GM12878 (cell line): ENCODE measurements around the gene UTP4. TPM values are rescaled to one million over a fixed set of nuclear protein-coding genes. Genes with fewer than 3 reads are reported as not detected.

Source experiments
- ATAC-seq: fragments of 200-7000 bp; cut with Tn5 transposase; 3 replicates; pipeline ENCODE4 v1.9.1; 2020; ENCODE audit warnings: mild to moderate bottlenecking, moderate library complexity
- BruUV-seq: library from RNA; stranded (reverse); fragments of 400-500 nt; replicated peaks from 2 replicates; lab custom pipeline; 2021; lab: Mats Ljungman, UMichigan
- CTCF ChIA-PET: fragments of 300-600 bp; sonication (Branson Sonifier 250); formaldehyde crosslinking; extraction: SDS; loops from one replicate; lab custom pipeline; 2021; ENCODE audit warnings: inconsistent platforms; lab: Yijun Ruan, JAX
- POLR2A ChIA-PET: fragments of 350-600 bp; formaldehyde crosslinking; extraction: SDS; loops from one replicate; lab custom pipeline; 2021; ENCODE audit warnings: inconsistent platforms; lab: Charles Lee
- RAD21 ChIA-PET: fragments of 300-600 bp; sonication (Branson Sonifier 250); formaldehyde crosslinking; loops from one replicate; lab custom pipeline; 2023; ENCODE audit warnings: antibody characterized with exemption; ENCODE audit not compliant: unreplicated experiment; lab: Charles Lee
- SMC1A ChIA-PET: fragments of 300-600 bp; sonication (Branson Sonifier 250); formaldehyde crosslinking; loops from one replicate; lab custom pipeline; 2023; ENCODE audit not compliant: unreplicated experiment, uncharacterized antibody; lab: Charles Lee
- DNase-seq: peaks from one replicate; pipeline ENCODE4 v3.0.0-alpha.2; 2011; ENCODE audit warnings: low read depth, low spot score
- FAIRE-seq: peaks from 3 replicates; lab custom pipeline; 2011; peaks lifted over from hg19 to GRCh38; lab: Jason Lieb, UNC
- H2AFZ ChIP-seq: 2 replicates; pipeline ENCODE4 v1.6.0; 2011; ENCODE audit warnings: low read depth, low read length, control low read depth; ENCODE audit not compliant: control insufficient read depth
- H3K27ac ChIP-seq: 2 replicates; pipeline ENCODE4 v1.5.1; 2011; ENCODE audit warnings: control low read depth; ENCODE audit not compliant: control insufficient read depth, insufficient read depth
- H3K27me3 ChIP-seq, 2 experiments: replicated peaks in 1 of 2; 2 replicates each; pipeline versions ENCODE4 v1.6.0 to v1.6.1; 2011; ENCODE audit warnings: low read length in 1 of 2; ENCODE audit not compliant: control insufficient read depth in 2 of 2, insufficient read depth in 2 of 2
- H3K36me3 ChIP-seq, 2 experiments: 2 replicates each; pipeline ENCODE4 v1.5.1; 2011; ENCODE audit warnings: low read length in 1 of 2; ENCODE audit not compliant: control insufficient read depth in 2 of 2, insufficient read depth in 2 of 2
- H3K4me1 ChIP-seq: 2 replicates; pipeline ENCODE4 v1.6.1; 2011; ENCODE audit warnings: mild to moderate bottlenecking, low read length, moderate library complexity, mixed read lengths; ENCODE audit not compliant: control insufficient read depth, insufficient read depth
- H3K4me2 ChIP-seq: 2 replicates; pipeline ENCODE4 v1.6.0; 2011; ENCODE audit warnings: control low read depth; ENCODE audit not compliant: control insufficient read depth, insufficient read depth
- H3K4me3 ChIP-seq: fragments of 200-600 bp; sonication (generic); 2 replicates; pipeline ENCODE4 v1.5.1; 2016
- H3K79me2 ChIP-seq: 2 replicates; pipeline ENCODE4 v1.6.0; 2011; ENCODE audit warnings: low read length; ENCODE audit not compliant: control insufficient read depth, insufficient read depth
- H3K9ac ChIP-seq: 2 replicates; pipeline ENCODE4 v1.8.0; 2011; ENCODE audit warnings: low read length, control low read depth, mixed read lengths; ENCODE audit not compliant: control insufficient read depth, insufficient read depth
- H3K9me3 ChIP-seq: replicated peaks from 3 replicates; pipeline ENCODE4 v1.5.1; 2011; ENCODE audit warnings: mild to moderate bottlenecking, low read length; ENCODE audit not compliant: control insufficient read depth, insufficient read depth
- H4K20me1 ChIP-seq: 2 replicates; pipeline ENCODE4 v1.6.0; 2011; ENCODE audit not compliant: control insufficient read depth, insufficient read depth
- ASH2L ChIP-seq: fragments of 300-600, 200-600 bp; sonication (generic); IDR thresholded peaks from 2 replicates; pipeline ENCODE4 v1.6.1; 2017; ENCODE audit warnings: low read depth, mild to moderate bottlenecking, borderline replicate concordance
- BCL11A ChIP-seq: IDR thresholded peaks from 2 replicates; pipeline ENCODE4 v1.6.1; 2011; ENCODE audit warnings: low read depth, low read length
- CBX3 ChIP-seq: fragments of 200-600 bp; sonication (generic); IDR thresholded peaks from 2 replicates; pipeline ENCODE4 v1.6.1; 2016; ENCODE audit warnings: low read depth, borderline replicate concordance
- CEBPB ChIP-seq, 2 experiments: fragments of 150-350 bp in 1 of 2; IDR thresholded peaks; 2 replicates each; pipeline ENCODE4 v1.6.1; 2012 to 2014; ENCODE audit warnings: low read depth in 2 of 2, low read length in 2 of 2, borderline replicate concordance in 1 of 2, inconsistent platforms in 1 of 2
- CHD4 ChIP-seq: fragments of 200-600 bp; sonication (generic); IDR thresholded peaks from 2 replicates; pipeline ENCODE4 v1.6.1; 2016; ENCODE audit warnings: mild to moderate bottlenecking
- MXI1 ChIP-seq: fragments of 150-350 bp; IDR thresholded peaks from 2 replicates; pipeline ENCODE4 v1.6.1; 2011; ENCODE audit warnings: low read depth, mild to moderate bottlenecking, inconsistent platforms, low read length, improper control_type of control experiment
- NFYA ChIP-seq: IDR thresholded peaks from 2 replicates; pipeline ENCODE4 v1.6.1; 2011; ENCODE audit warnings: low read depth, mild to moderate bottlenecking, low read length, improper control_type of control experiment, borderline replicate concordance
- NR2F1 ChIP-seq: fragments of 450-650 bp; conservative IDR thresholded peaks from 2 replicates; pipeline ENCODE4 v1.6.1; 2017; ENCODE audit warnings: mild to moderate bottlenecking
- SP1 ChIP-seq: IDR thresholded peaks from one replicate; pipeline ENCODE4 v1.6.1; 2011; ENCODE audit warnings: low read depth, low read length
- STAT1 ChIP-seq: fragments of 450-650 bp; conservative IDR thresholded peaks from 2 replicates; pipeline ENCODE4 v1.6.1; 2014; ENCODE audit warnings: antibody characterized with exemption, mild to moderate bottlenecking
- TCF12 ChIP-seq: IDR thresholded peaks from 2 replicates; pipeline ENCODE4 v1.6.1; 2011; ENCODE audit warnings: low read depth, mild to moderate bottlenecking, low read length
- WGBS: methylation state at CpG from one replicate; pipeline ENCODE4 v1.1.6; 2016; ENCODE audit warnings: low lambda C conversion rate; ENCODE audit not compliant: insufficient replicate concordance, insufficient coverage; ENCODE audit errors: missing lambda C conversion rate; 5-methylcytosine and 5-hydroxymethylcytosine counted together
- in situ Hi-C: fragments of 300-500 bp; cut with MboI; formaldehyde crosslinking; loops from 9 replicates; pipeline ENCODE4 v1.14.3; 2018; ENCODE audit warnings: mixed read lengths
- intact Hi-C: fragments of 100-400 bp; cut with micrococcal nuclease; formaldehyde crosslinking; loops from one replicate; pipeline ENCODE4 v1.14.2; 2022; ENCODE audit not compliant: unreplicated experiment
- polyA plus RNA-seq, 11 experiments: library from polyadenylated mRNA; depleted of rRNA in 4 of 11; unstranded in 6 of 11; stranded (reverse) in 5 of 11; fragments of >200 nt; fragmentation: Nextera tagmentation in 4 of 11; fragmentation: Illumina TruSeq in 1 of 11; extraction: Ambion mirVana in 4 of 11; extraction: Trizol in 1 of 11; gene quantifications; 1 replicate in 1 of 11; 2 replicates in 10 of 11; pipeline versions ENCODE4 v1.2.1 to v1.2.3, GENCODE V29; 2011 to 2016; ENCODE audit warnings: inconsistent platforms in 2 of 11, missing spikeins in 2 of 11, low read depth in 1 of 11
- total RNA-seq, 4 experiments: library from RNA; depleted of rRNA in 3 of 4; stranded (reverse); fragments of >200 nt in 3 of 4; fragmentation: Illumina TruSeq in 1 of 4; extraction: Trizol in 1 of 4; gene quantifications; 2 replicates each; pipeline versions ENCODE4 v1.2.1 to v1.2.3, GENCODE V29; 2013 to 2021
- TF ChIP-seq, protein P1 (sequence below): fragments of 450-650 bp; IDR thresholded peaks from 2 replicates; pipeline ENCODE4 v1.6.1; 2017; ENCODE audit warnings: borderline replicate concordance
- TF ChIP-seq, protein P2 (sequence below): fragments of 450-650 bp; IDR thresholded peaks from 2 replicates; pipeline ENCODE4 v1.6.1; 2016; ENCODE audit warnings: mild to moderate bottlenecking, moderate library complexity, borderline replicate concordance

Gene UTP4
- total and polyA plus RNA-seq, 10 of the 15 experiments (the other 5 are each of a cell fraction or from before 2014, with no cell fraction given), result 32.5 to 131 (median 84.0) TPM

DNA sequence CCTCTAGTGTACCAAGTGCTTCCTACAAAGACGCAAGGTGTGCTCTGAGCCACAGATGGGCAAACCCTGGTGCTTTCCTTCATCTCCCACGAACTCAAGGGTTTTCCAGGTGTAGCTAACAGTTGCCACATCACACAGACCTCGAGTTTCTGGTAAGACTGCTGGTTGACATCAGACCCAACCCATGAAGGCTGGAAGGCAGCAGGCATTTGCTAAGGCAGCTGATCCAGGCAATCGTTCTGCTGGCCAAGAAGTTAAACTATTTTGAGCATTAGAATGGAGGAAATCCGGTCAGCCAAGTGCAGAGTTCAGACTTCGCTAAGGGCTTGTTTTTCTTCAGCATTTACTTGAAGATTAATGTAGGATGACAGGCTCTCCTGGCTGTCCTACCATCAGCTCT, 15.5 kb upstream of the UTP4 start:
- ChIA-PET RAD21 (no interaction called here), POLR2A (interaction anchor here (0.5 kb wide), 1 partner anchor 163 kb away, joined by 5 read pairs; no protein-coding TSS in a partner anchor), SMC1A (interaction anchor here (0.7 to 1.9 kb wide), 3 partner anchors 59 to 215 kb away, joined by 4 to 5 read pairs (median 4); no protein-coding TSS in a partner anchor), CTCF (interaction anchor here (1.1 to 1.8 kb wide), 3 partner anchors 215 to 596 kb away, joined by 3 to 4 read pairs (median 3); no protein-coding TSS in a partner anchor)
- Histone ChIP-seq H3K79me2 (no peaks in the 10 kb centered on the region), H3K4me3 (no peak overlapping the region), H4K20me1 (no peaks in the 10 kb centered on the region), H3K4me1 (no peaks in the 10 kb centered on the region), H3K9ac (no peak overlapping the region), H3K27ac (no peak overlapping the region), H3K9me3 (no peaks in the 10 kb centered on the region), H3K36me3 (peaks cover 19 to 20% of the 10 kb centered on the region in 2 experiments), H2AFZ (no peak overlapping the region), H3K4me2 (no peak overlapping the region), H3K27me3 (no peaks in the 10 kb centered on the region)
- no peak for DNase-seq
- FAIRE-seq, result no peak
- 41% methylated on average over 6 of the region's 6 CpGs for WGBS
- intact Hi-C loops, result no loop called here
- BruUV-seq, result no TSS peak
- no peak for ATAC-seq
- TF ChIP-seq STAT1 (no peak), TCF12 (no peak), CEBPB (IDR thresholded peaks at IDR 0.05; ENCODE audit: borderline replicate concordance in 1 of 2, low read depth in 2 of 2, low read length in 2 of 2) (no peak), CBX3 (no peak)
- TF ChIP-seq, protein P1, sequence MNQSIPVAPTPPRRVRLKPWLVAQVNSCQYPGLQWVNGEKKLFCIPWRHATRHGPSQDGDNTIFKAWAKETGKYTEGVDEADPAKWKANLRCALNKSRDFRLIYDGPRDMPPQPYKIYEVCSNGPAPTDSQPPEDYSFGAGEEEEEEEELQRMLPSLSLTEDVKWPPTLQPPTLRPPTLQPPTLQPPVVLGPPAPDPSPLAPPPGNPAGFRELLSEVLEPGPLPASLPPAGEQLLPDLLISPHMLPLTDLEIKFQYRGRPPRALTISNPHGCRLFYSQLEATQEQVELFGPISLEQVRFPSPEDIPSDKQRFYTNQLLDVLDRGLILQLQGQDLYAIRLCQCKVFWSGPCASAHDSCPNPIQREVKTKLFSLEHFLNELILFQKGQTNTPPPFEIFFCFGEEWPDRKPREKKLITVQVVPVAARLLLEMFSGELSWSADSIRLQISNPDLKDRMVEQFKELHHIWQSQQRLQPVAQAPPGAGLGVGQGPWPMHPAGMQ, result no peak
- in situ Hi-C loops, result no loop called here

DNA sequence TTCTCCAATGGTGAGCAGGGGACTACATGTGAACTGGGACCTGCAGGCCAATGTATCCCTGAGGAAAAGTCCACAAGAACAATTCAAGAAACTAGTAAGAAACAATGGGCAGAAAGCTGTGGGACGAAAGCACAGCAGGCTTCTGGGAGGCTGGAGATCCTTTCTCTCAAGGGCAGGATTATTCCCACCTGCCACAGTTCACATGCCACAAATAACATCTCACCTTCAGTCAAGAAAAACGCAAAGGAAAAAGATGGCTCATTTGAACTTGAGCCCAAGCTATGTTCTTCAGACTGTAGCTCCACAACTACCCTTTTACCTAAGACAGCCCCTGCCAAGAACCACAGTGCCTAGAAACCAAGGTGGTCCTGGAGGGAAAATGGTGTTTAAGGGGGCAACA, 14.0 kb upstream of the UTP4 start:
- RAD21 ChIA-PET, result interaction anchor here (1.3 kb wide), 1 partner anchor 271 kb away, joined by 4 read pairs; no protein-coding TSS in a partner anchor
- 97% methylated on average over 2 of the region's 2 CpGs for WGBS
- H3K27me3 ChIP-seq, result no peaks in the 10 kb centered on the region
- H2AFZ ChIP-seq, result no peak overlapping the region
- in situ Hi-C loops, result no loop called here
- H3K9me3 ChIP-seq, result no peaks in the 10 kb centered on the region
- POLR2A ChIA-PET, result no interaction called here
- no peaks in the 10 kb centered on the region; the same call in none of the 2 replicates for H3K79me2 ChIP-seq
- no peaks in the 10 kb centered on the region for H4K20me1 ChIP-seq
- FAIRE-seq (no peak), DNase-seq (no peak), ATAC-seq (no peak)
- H3K4me3 ChIP-seq, result no peak overlapping the region
- TSS peak; percentile 36 for BruUV-seq
- no peaks in the 10 kb centered on the region for H3K4me1 ChIP-seq
- SMC1A ChIA-PET, result no interaction called here
- peaks cover 19 to 20% of the 10 kb centered on the region in 2 experiments for H3K36me3 ChIP-seq
- no peak overlapping the region for H3K27ac ChIP-seq
- no peak overlapping the region for H3K9ac ChIP-seq
- intact Hi-C loops, result no loop called here
- no peak overlapping the region for H3K4me2 ChIP-seq
- CTCF ChIA-PET, result interaction anchor here (0.9 to 1.8 kb wide), 7 partner anchors 32 to 598 kb away, joined by 3 to 6 read pairs (median 4); partner anchors contain the start of gene TANGO6
- TF ChIP-seq BCL11A (no peak), CHD4 (no peak), MXI1 (no peak), ASH2L (no peak), NR2F1 (no peak), SP1 (no peak), NFYA (no peak)
- TF ChIP-seq, protein P2, sequence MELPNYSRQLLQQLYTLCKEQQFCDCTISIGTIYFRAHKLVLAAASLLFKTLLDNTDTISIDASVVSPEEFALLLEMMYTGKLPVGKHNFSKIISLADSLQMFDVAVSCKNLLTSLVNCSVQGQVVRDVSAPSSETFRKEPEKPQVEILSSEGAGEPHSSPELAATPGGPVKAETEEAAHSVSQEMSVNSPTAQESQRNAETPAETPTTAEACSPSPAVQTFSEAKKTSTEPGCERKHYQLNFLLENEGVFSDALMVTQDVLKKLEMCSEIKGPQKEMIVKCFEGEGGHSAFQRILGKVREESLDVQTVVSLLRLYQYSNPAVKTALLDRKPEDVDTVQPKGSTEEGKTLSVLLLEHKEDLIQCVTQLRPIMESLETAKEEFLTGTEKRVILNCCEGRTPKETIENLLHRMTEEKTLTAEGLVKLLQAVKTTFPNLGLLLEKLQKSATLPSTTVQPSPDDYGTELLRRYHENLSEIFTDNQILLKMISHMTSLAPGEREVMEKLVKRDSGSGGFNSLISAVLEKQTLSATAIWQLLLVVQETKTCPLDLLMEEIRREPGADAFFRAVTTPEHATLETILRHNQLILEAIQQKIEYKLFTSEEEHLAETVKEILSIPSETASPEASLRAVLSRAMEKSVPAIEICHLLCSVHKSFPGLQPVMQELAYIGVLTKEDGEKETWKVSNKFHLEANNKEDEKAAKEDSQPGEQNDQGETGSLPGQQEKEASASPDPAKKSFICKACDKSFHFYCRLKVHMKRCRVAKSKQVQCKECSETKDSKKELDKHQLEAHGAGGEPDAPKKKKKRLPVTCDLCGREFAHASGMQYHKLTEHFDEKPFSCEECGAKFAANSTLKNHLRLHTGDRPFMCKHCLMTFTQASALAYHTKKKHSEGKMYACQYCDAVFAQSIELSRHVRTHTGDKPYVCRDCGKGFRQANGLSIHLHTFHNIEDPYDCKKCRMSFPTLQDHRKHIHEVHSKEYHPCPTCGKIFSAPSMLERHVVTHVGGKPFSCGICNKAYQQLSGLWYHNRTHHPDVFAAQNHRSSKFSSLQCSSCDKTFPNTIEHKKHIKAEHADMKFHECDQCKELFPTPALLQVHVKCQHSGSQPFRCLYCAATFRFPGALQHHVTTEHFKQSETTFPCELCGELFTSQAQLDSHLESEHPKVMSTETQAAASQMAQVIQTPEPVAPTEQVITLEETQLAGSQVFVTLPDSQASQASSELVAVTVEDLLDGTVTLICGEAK, result no peak
